PC-3 (cell line): Measurements from ENCODE around the gene ATF2. TPM values are rescaled to one million over a fixed set of nuclear protein-coding genes. Genes with fewer than 3 reads are reported as not detected.
A peak's percentile ranks its signal among the peaks of the same experiment; 100 is the strongest.

ENCODE experiments used
- ATAC-seq: fragments of 200-7000 bp; cut with Tn5 transposase; 2 replicates; pipeline ENCODE4 v1.9.1; 2020; ENCODE audit warnings: mild to moderate bottlenecking, moderate library complexity
- BruUV-seq: library from RNA; stranded (reverse); fragments of 400-500 nt; replicated peaks from 2 replicates; lab custom pipeline; 2021; lab: Mats Ljungman, UMichigan
- CTCF ChIA-PET: fragments of 300-600 bp; sonication (Branson Sonifier 250); formaldehyde crosslinking; loops from one replicate; lab custom pipeline; 2022; ENCODE audit warnings: antibody characterized with exemption; lab: Charles Lee
- POLR2A ChIA-PET: fragments of 300-600 bp; sonication (Branson Sonifier 250); formaldehyde crosslinking; loops from one replicate; lab custom pipeline; 2022; ENCODE audit warnings: antibody characterized with exemption; ENCODE audit not compliant: unreplicated experiment; lab: Charles Lee
- DNase-seq: peaks from one replicate; pipeline ENCODE4 v3.0.0-alpha.2; 2015
- H2AFZ ChIP-seq: fragments of 300-600 bp; sonication (generic); 2 replicates; pipeline ENCODE4 v1.6.0; 2016; ENCODE audit warnings: antibody characterized with exemption, low read length
- H3F3A ChIP-seq: fragments of 300-600 bp; sonication (generic); one replicate; pipeline ENCODE4 v1.6.0; 2017; ENCODE audit warnings: antibody characterized with exemption, low read length, control low read depth, mild to moderate bottlenecking; ENCODE audit not compliant: unreplicated experiment
- H3K27ac ChIP-seq: fragments of 300-600 bp; sonication (generic); 2 replicates; pipeline ENCODE4 v1.5.1; 2016; ENCODE audit warnings: mild to moderate bottlenecking, low read length
- H3K27me3 ChIP-seq: fragments of 300-600 bp; sonication (generic); 2 replicates; pipeline ENCODE4 v1.6.1; 2016; ENCODE audit warnings: low read length, mixed read lengths
- H3K36me3 ChIP-seq: fragments of 300-600 bp; sonication (generic); 2 replicates; pipeline ENCODE4 v1.6.1; 2016; ENCODE audit warnings: low read depth, mixed run types, low read length, mixed read lengths
- H3K4me1 ChIP-seq: fragments of 300-600 bp; sonication (generic); 2 replicates; pipeline ENCODE4 v1.5.1; 2016; ENCODE audit warnings: low read length; ENCODE audit not compliant: insufficient read depth
- H3K4me2 ChIP-seq: fragments of 300-600 bp; sonication (generic); 2 replicates; pipeline ENCODE4 v1.6.0; 2016; ENCODE audit warnings: low read length
- H3K4me3 ChIP-seq: fragments of 300-600 bp; sonication (generic); 2 replicates; pipeline ENCODE4 v1.5.1; 2016; ENCODE audit warnings: mild to moderate bottlenecking, low read length, mixed read lengths
- H3K79me2 ChIP-seq: fragments of 300-600 bp; sonication (generic); 2 replicates; pipeline ENCODE4 v1.6.1; 2017; ENCODE audit warnings: low read length, mixed read lengths
- H3K9ac ChIP-seq: fragments of 300-600 bp; sonication (generic); 2 replicates; pipeline ENCODE4 v1.6.0; 2016; ENCODE audit warnings: mild to moderate bottlenecking, low read length
- H3K9me2 ChIP-seq: fragments of 300-600 bp; sonication (generic); replicated peaks from 2 replicates; pipeline ENCODE4 v1.6.1; 2016; ENCODE audit warnings: mixed run types, low read length, mixed read lengths
- H3K9me3 ChIP-seq: fragments of 300-600 bp; sonication (generic); 2 replicates; pipeline ENCODE4 v1.6.1; 2016; ENCODE audit warnings: low read length, mixed read lengths
- H4K20me1 ChIP-seq: fragments of 300-600 bp; sonication (generic); 2 replicates; pipeline ENCODE4 v1.6.1; 2016; ENCODE audit warnings: low read length, mixed read lengths
- EZH2 ChIP-seq: fragments of 300-600 bp; sonication (generic); IDR thresholded peaks from one replicate; pipeline ENCODE4 v1.6.1; 2017; ENCODE audit warnings: antibody characterized with exemption, mild to moderate bottlenecking, low read length; ENCODE audit not compliant: unreplicated experiment
- EZH2phosphoT487 ChIP-seq: fragments of 300-600 bp; sonication (generic); IDR thresholded peaks from 2 replicates; pipeline ENCODE4 v1.6.1; 2018; ENCODE audit warnings: mild to moderate bottlenecking, antibody characterized with exemption, low read length, borderline replicate concordance
- intact Hi-C: fragments of 100-400 bp; cut with micrococcal nuclease; formaldehyde crosslinking; loops from 2 replicates; pipeline ENCODE4 v1.9.0; 2023
- total RNA-seq: library from RNA; depleted of rRNA; stranded (reverse); fragments of >200 nt; gene quantifications from 2 replicates; pipeline ENCODE4 v1.2.3, GENCODE V29; 2014
- TF ChIP-seq, protein P1 (sequence below): fragments of 300-600 bp; sonication (generic); conservative IDR thresholded peaks from 2 replicates; pipeline ENCODE4 v1.5.1; 2017; ENCODE audit warnings: antibody characterized with exemption, low read depth, mild to moderate bottlenecking, low read length

Gene ATF2
- total RNA-seq, 1 experiment from 2014 or later, result 12.6 TPM

DNA sequence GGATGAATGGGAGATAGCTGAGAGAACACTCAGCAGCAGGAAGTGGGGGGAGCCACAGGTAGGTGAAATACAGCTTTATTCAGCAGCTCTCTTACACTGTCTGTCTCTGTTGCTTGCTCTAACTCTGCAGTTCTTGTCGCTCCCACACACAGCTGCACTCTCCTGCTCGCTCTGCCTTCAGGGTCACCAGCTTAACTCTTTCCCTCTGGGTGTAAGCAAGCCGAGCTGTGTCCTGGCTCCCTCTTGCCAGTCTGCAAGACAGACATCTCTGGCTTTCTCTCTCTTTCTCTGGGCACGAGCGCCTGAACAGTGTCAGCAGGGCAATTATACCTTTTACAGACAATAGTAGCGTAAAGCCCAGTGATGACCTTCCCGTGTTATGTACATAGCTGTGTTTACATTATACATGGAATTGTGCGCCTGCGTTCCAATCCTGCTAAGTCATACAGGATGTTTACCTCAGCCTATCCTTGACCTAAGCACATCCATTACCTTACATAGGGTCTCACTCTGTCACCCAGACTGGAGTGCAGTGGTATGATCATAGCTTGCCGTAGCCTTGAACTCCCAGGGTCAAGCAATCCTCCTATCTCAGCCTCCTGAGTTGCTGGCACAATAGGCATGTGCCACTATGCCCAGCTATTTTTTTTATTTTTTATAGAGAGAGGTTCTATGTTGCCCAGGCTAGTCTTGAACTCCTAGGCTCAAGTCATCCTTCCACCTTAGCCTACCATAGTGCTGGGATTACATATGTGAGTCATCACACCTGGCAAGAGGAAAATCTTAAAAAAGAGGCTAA, 105.0 kb downstream of the ATF2 start:
- Histone ChIP-seq H3K27me3 (no peaks in the 10 kb centered on the region), H3K9me3 (no peaks in the 10 kb centered on the region), H3K4me3 (no peak overlapping the region), H3K79me2 (no peaks in the 10 kb centered on the region), H4K20me1 (no peaks in the 10 kb centered on the region), H3K4me1 (no peaks in the 10 kb centered on the region), H3K36me3 (no peaks in the 10 kb centered on the region), H3K4me2 (no peak overlapping the region), H2AFZ (no peak overlapping the region), H3K9ac (no peak overlapping the region), H3K27ac (no peak overlapping the region), H3K9me2 (no peaks in the 10 kb centered on the region), H3F3A (no peaks in the 10 kb centered on the region)
- ChIA-PET POLR2A (no interaction called here), CTCF (no interaction called here)
- TF ChIP-seq EZH2phosphoT487, result no peak
- no peak for TF ChIP-seq EZH2
- TF ChIP-seq, protein P1, sequence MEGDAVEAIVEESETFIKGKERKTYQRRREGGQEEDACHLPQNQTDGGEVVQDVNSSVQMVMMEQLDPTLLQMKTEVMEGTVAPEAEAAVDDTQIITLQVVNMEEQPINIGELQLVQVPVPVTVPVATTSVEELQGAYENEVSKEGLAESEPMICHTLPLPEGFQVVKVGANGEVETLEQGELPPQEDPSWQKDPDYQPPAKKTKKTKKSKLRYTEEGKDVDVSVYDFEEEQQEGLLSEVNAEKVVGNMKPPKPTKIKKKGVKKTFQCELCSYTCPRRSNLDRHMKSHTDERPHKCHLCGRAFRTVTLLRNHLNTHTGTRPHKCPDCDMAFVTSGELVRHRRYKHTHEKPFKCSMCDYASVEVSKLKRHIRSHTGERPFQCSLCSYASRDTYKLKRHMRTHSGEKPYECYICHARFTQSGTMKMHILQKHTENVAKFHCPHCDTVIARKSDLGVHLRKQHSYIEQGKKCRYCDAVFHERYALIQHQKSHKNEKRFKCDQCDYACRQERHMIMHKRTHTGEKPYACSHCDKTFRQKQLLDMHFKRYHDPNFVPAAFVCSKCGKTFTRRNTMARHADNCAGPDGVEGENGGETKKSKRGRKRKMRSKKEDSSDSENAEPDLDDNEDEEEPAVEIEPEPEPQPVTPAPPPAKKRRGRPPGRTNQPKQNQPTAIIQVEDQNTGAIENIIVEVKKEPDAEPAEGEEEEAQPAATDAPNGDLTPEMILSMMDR, result no peak
- no TSS peak for BruUV-seq
- ATAC-seq, result peak; percentile 63
- intact Hi-C loops, result no loop called here
- peak; percentile 19 for DNase-seq

DNA sequence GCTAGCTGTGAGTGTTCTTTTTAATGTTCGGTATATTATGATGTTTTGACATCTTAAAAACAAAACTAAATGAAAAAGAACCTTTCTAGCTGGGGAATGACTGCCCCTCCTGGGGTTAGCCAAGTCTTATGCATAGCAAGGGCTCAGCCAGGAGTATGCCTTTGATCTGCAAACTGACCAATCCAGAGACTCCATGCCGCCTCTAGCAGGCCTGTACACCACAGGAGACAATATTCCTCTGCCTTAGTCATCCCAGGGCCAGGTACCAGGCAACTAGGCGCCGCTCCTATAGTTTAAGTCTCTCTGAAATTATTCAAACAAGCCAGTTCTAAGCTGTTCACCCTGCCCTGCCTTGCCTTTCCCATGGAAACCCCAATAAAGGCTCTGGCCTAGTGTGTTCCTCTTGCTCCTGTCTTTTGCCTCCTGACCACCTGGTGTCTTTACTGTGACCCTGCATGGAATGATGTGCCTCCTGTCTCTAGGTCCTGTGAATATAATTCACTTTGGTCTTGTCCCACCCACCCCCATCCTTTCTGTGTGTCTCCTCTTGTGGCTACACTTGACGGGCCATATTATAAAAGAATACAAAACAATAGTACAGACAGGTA, 110.8 kb downstream of the ATF2 start:
- H2AFZ ChIP-seq, result no peak overlapping the region
- no peak overlapping the region for H3K4me3 ChIP-seq
- TF ChIP-seq, protein P1, result no peak
- no peak for TF ChIP-seq EZH2
- no peak for TF ChIP-seq EZH2phosphoT487
- no TSS peak for BruUV-seq
- no peaks in the 10 kb centered on the region for H3K4me1 ChIP-seq
- H3K27me3 ChIP-seq, result no peaks in the 10 kb centered on the region
- no peak overlapping the region for H3K9ac ChIP-seq
- H3K79me2 ChIP-seq, result no peaks in the 10 kb centered on the region
- ATAC-seq (no peak), DNase-seq (no peak)
- H3K27ac ChIP-seq, result no peak overlapping the region
- H3K9me3 ChIP-seq, result no peaks in the 10 kb centered on the region
- H4K20me1 ChIP-seq, result no peaks in the 10 kb centered on the region
- intact Hi-C loops, result no loop called here
- H3K36me3 ChIP-seq, result no peaks in the 10 kb centered on the region
- ChIA-PET POLR2A (no interaction called here), CTCF (no interaction called here)
- H3F3A ChIP-seq, result no peaks in the 10 kb centered on the region
- H3K9me2 ChIP-seq, result no peaks in the 10 kb centered on the region
- no peak overlapping the region for H3K4me2 ChIP-seq

DNA sequence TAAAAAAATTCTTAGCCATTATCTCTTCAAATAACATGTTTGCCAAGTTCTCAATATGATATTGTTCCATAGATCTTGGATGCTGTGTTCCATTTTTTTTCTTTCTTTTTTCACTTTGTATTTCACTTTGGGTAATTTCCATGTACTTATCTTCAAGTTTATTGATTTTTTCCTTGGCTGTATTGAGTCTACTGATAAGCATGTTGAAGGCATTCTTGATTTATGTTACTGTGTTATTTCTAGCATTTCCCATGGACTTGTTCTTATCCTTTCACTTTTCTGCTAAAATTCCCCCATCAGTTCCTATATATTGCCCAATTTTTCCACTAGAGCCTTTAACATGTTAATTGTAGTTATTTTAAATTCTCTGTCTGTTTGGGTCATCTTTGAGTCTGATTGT, 112.0 kb downstream of the ATF2 start:
- no peaks in the 10 kb centered on the region for H3K79me2 ChIP-seq
- H3K9me2 ChIP-seq, result no peaks in the 10 kb centered on the region
- no peak for TF ChIP-seq EZH2
- intact Hi-C loops, result no loop called here
- ATAC-seq (no peak), DNase-seq (no peak)
- ChIA-PET POLR2A (no interaction called here), CTCF (interaction anchor here (0.6 kb wide), 1 partner anchor 359 kb away, joined by 3 read pairs; no protein-coding TSS in a partner anchor)
- no peak overlapping the region for H3K9ac ChIP-seq
- H3K27ac ChIP-seq, result no peak overlapping the region
- H3K4me1 ChIP-seq, result no peaks in the 10 kb centered on the region
- H3K36me3 ChIP-seq, result no peaks in the 10 kb centered on the region
- H3K27me3 ChIP-seq, result no peaks in the 10 kb centered on the region
- BruUV-seq, result no TSS peak
- H3K9me3 ChIP-seq, result no peaks in the 10 kb centered on the region
- no peaks in the 10 kb centered on the region for H4K20me1 ChIP-seq
- H3K4me2 ChIP-seq, result no peak overlapping the region
- H3F3A ChIP-seq, result no peaks in the 10 kb centered on the region
- H2AFZ ChIP-seq, result no peak overlapping the region
- no peak overlapping the region for H3K4me3 ChIP-seq
